Mucosa of descending colon (tissue), 3 donors: ENCODE data around the gene INSYN1. TPM values are rescaled to one million over a fixed set of nuclear protein-coding genes. Genes with fewer than 3 reads are reported as not detected.

Experiments used
- ATAC-seq: fragments of 200-7000 bp; cut with Tn5 transposase; one replicate; pipeline ENCODE4 v1.9.1; 2020; ENCODE audit warnings: mild to moderate bottlenecking, moderate library complexity
- DNase-seq, 3 donors: peaks; one replicate each; pipeline ENCODE4 v3.0.0-alpha.2; 2020
- H3K36me3 ChIP-seq: fragments of 200-600 bp; one replicate; pipeline ENCODE4 v1.8.0; 2021; ENCODE audit warnings: low read depth, mild to moderate bottlenecking
- H3K4me1 ChIP-seq: fragments of 200-600 bp; one replicate; pipeline ENCODE4 v1.8.0; 2021; ENCODE audit warnings: low read depth, mild to moderate bottlenecking
- H3K4me3 ChIP-seq: fragments of 200-600 bp; one replicate; pipeline ENCODE4 v1.8.0; 2021; ENCODE audit warnings: mild to moderate bottlenecking
- H3K9me3 ChIP-seq: fragments of 200-600 bp; one replicate; pipeline ENCODE4 v1.8.0; 2021; ENCODE audit warnings: mild to moderate bottlenecking
- CTCF ChIP-seq: fragments of 200-600 bp; IDR thresholded peaks from one replicate; pipeline ENCODE4 v1.8.0; 2022; ENCODE audit warnings: antibody characterized with exemption, mild to moderate bottlenecking
- intact Hi-C, 2 donors: fragments of 100-400 bp; cut with DNase I in 1 of 2; cut with micrococcal nuclease in 1 of 2; formaldehyde crosslinking; loops; one replicate each; pipeline versions ENCODE4 v1.11.0 to v1.11.1; 2022; cut with DNase I, micrococcal nuclease
- total RNA-seq, 3 donors: library from RNA; stranded (reverse); fragmentation: NEBNext Ultra II Directional in 2 of 3; extraction: Animal tissue kit (Norgen Biotek cat#: 25700) in 2 of 3; gene quantifications; one replicate each; pipeline versions ENCODE4 v1.2.1 to v1.2.4, GENCODE V29; 2021 to 2023
- donor health status: DM: no; HTN: no; CAD: no; lungs with moderate emphysema.
- donor health status: DM: no; HTN: no; CAD: no.
- donor health status: DM: no; HTN: yes; CAD: no.

INSYN1 gene
- total RNA-seq, 3 donors from 2014 or later: 0.98 to 9.0 (median 1.8) TPM

GRCh38 chr15:73767806-73768501, 14.8 kb upstream of the INSYN1 start:
- no peak for TF ChIP-seq CTCF

GRCh38 chr15:73766598-73766997, 13.4 kb upstream of the INSYN1 start:
- TF ChIP-seq CTCF: no peak
- intact Hi-C loops: no loop called here

More at GRCh38 chr15:73767806-73768501, 14.8 kb upstream of the INSYN1 start:
- no peaks in the 10 kb centered on the region for H3K4me1 ChIP-seq
- intact Hi-C loops: no loop called here
- H3K36me3 ChIP-seq: no peaks in the 10 kb centered on the region
- no peak overlapping the region for H3K4me3 ChIP-seq
- DNase-seq: no peak
- H3K9me3 ChIP-seq: no peaks in the 10 kb centered on the region
- no peak for ATAC-seq

GRCh38 chr15:73765778-73766177, 12.6 kb upstream of the INSYN1 start:
- H3K36me3 ChIP-seq: no peaks in the 10 kb centered on the region
- TF ChIP-seq CTCF: no peak
- no peaks in the 10 kb centered on the region for H3K9me3 ChIP-seq
- ATAC-seq (no peak), DNase-seq (no peak)
- no peak overlapping the region for H3K4me3 ChIP-seq
- intact Hi-C loops: no loop called here
- no peaks in the 10 kb centered on the region for H3K4me1 ChIP-seq

More at GRCh38 chr15:73766598-73766997, 13.4 kb upstream of the INSYN1 start:
- no peak for ATAC-seq
- no peak for DNase-seq
- no peaks in the 10 kb centered on the region for H3K4me1 ChIP-seq
- no peaks in the 10 kb centered on the region for H3K36me3 ChIP-seq
- no peak overlapping the region for H3K4me3 ChIP-seq
- H3K9me3 ChIP-seq: no peaks in the 10 kb centered on the region

- TF ChIP-seq CTCF: no peak
- no peak for ATAC-seq
- intact Hi-C loops: no loop called here
- no peaks in the 10 kb centered on the region for H3K9me3 ChIP-seq
- no peak overlapping the region for H3K4me3 ChIP-seq
- no peaks in the 10 kb centered on the region for H3K4me1 ChIP-seq
- H3K36me3 ChIP-seq: no peaks in the 10 kb centered on the region
- DNase-seq: no peak
Measured at GRCh38 chr15:73763931-73764330, 10.8 kb upstream of the INSYN1 start.

- H3K9me3 ChIP-seq: no peaks in the 10 kb centered on the region
- ATAC-seq (no peak), DNase-seq (no peak)
- TF ChIP-seq CTCF: no peak
- intact Hi-C loops: no loop called here
- H3K4me3 ChIP-seq: no peak overlapping the region
- H3K4me1 ChIP-seq: no peaks in the 10 kb centered on the region
- H3K36me3 ChIP-seq: no peaks in the 10 kb centered on the region
Measured at GRCh38 chr15:73760330-73761329, 7.5 kb upstream of the INSYN1 start.
